Neural progenitor cell (in vitro differentiated cells): ENCODE results near the gene NLK. TPM values are rescaled to one million over a fixed set of nuclear protein-coding genes. Genes with fewer than 3 reads are reported as not detected.
"Not testable (repeated sequence)": the region's sequence is repeated elsewhere in the genome, so short reads cannot be mapped to it uniquely, and the experiment has no call there.

Experiments
- DNase-seq: peaks from one replicate; pipeline ENCODE4 v3.0.0-alpha.2; 2016; ENCODE audit warnings: low spot score
- H2AFZ ChIP-seq: fragments of 200-600 bp; sonication (generic); replicated peaks from 2 replicates; pipeline ENCODE4 v1.6.1; 2016; ENCODE audit warnings: antibody characterized with exemption
- H3F3A ChIP-seq: fragments of 200-600 bp; sonication (generic); 2 replicates; pipeline ENCODE4 v1.6.1; 2016; ENCODE audit warnings: antibody characterized with exemption, low read depth
- H3K27ac ChIP-seq: fragments of 200-600 bp; sonication (generic); 2 replicates; pipeline ENCODE4 v1.5.1; 2016; ENCODE audit warnings: mild to moderate bottlenecking
- H3K27me3 ChIP-seq: fragments of 200-600 bp; sonication (generic); 2 replicates; pipeline ENCODE4 v1.6.1; 2016; ENCODE audit warnings: mild to moderate bottlenecking, moderate library complexity
- H3K36me3 ChIP-seq: fragments of 200-600 bp; sonication (generic); 2 replicates; pipeline ENCODE4 v1.5.1; 2016
- H3K4me1 ChIP-seq: fragments of 200-600 bp; sonication (generic); 2 replicates; pipeline ENCODE4 v1.6.1; 2016; ENCODE audit warnings: mixed run types
- H3K4me2 ChIP-seq: fragments of 200-600 bp; sonication (generic); 2 replicates; pipeline ENCODE4 v1.6.1; 2016
- H3K4me3 ChIP-seq: fragments of 200-600 bp; sonication (generic); 2 replicates; pipeline ENCODE4 v1.5.1; 2016
- H3K79me2 ChIP-seq: fragments of 200-600 bp; sonication (generic); 2 replicates; pipeline ENCODE4 v1.6.1; 2016; ENCODE audit warnings: low read depth
- H3K9ac ChIP-seq: fragments of 200-600 bp; sonication (generic); 2 replicates; pipeline ENCODE4 v1.6.1; 2016
- H3K9me3 ChIP-seq: fragments of 200-600 bp; sonication (generic); 2 replicates; pipeline ENCODE4 v1.5.1; 2016; ENCODE audit warnings: low read depth
- H4K20me1 ChIP-seq: fragments of 200-600 bp; sonication (generic); 2 replicates; pipeline ENCODE4 v1.6.1; 2016; ENCODE audit warnings: low read depth
- H3K27ac Mint-ChIP-seq: 3 replicates; pipeline ENCODE4 v1.8.0; 2021; ENCODE audit warnings: mixed read lengths
- H3K27me3 Mint-ChIP-seq: 2 replicates; pipeline ENCODE4 v1.8.0; 2022; ENCODE audit warnings: low read depth, mild to moderate bottlenecking, inconsistent platforms, moderate library complexity, mixed read lengths; ENCODE audit not compliant: insufficient read depth
- H3K36me3 Mint-ChIP-seq: 3 replicates; pipeline ENCODE4 v1.8.0; 2021; ENCODE audit warnings: mixed read lengths
- H3K4me1 Mint-ChIP-seq: 3 replicates; pipeline ENCODE4 v1.8.0; 2021; ENCODE audit warnings: mixed read lengths
- H3K4me3 Mint-ChIP-seq: 3 replicates; pipeline ENCODE4 v1.8.0; 2021; ENCODE audit warnings: mild to moderate bottlenecking, moderate library complexity, mixed read lengths
- H3K9me3 Mint-ChIP-seq: 3 replicates; pipeline ENCODE4 v1.8.0; 2020; ENCODE audit warnings: mixed read lengths
- CTCF ChIP-seq: fragments of 200-600 bp; sonication (generic); IDR thresholded peaks from 2 replicates; pipeline ENCODE4 v1.5.1; 2017; ENCODE audit warnings: antibody characterized with exemption, mild to moderate bottlenecking
- EZH2 ChIP-seq: fragments of 200-600 bp; sonication (generic); IDR thresholded peaks from 2 replicates; pipeline ENCODE4 v1.6.1; 2017; ENCODE audit warnings: antibody characterized with exemption, mild to moderate bottlenecking, moderate library complexity
- EZH2phosphoT487 ChIP-seq: fragments of 200-600 bp; sonication (generic); IDR thresholded peaks from 2 replicates; pipeline ENCODE4 v1.6.1; 2017; ENCODE audit warnings: antibody characterized with exemption
- total RNA-seq: library from RNA; depleted of rRNA; stranded (reverse); fragments of >200 nt; gene quantifications from 2 replicates; pipeline ENCODE4 v1.2.3, GENCODE V29; 2015; ENCODE audit warnings: low replicate concordance

The NLK gene
- total RNA-seq, 1 donor from 2014 or later: 61.7 TPM

- Mint-ChIP-seq H3K27me3 (peaks cover 8% of the 10 kb centered on the region), H3K4me1 (peaks cover 3% of the 10 kb centered on the region), H3K27ac (no peak overlapping the region), H3K36me3 (no peaks in the 10 kb centered on the region), H3K4me3 (no peak overlapping the region), H3K9me3 (peaks cover 3% of the 10 kb centered on the region)
- H3K79me2 ChIP-seq: no peaks in the 10 kb centered on the region
- H3K4me3 ChIP-seq: no peak overlapping the region
- H3K9me3 ChIP-seq: no peaks in the 10 kb centered on the region
- H4K20me1 ChIP-seq: no peaks in the 10 kb centered on the region
- H3K4me2 ChIP-seq: no peak overlapping the region
- no peak for DNase-seq
- no peak overlapping the region for H3K9ac ChIP-seq
- no peaks in the 10 kb centered on the region for H3F3A ChIP-seq
- H3K4me1 ChIP-seq: no peaks in the 10 kb centered on the region
- no peaks in the 10 kb centered on the region for H3K36me3 ChIP-seq
- TF ChIP-seq CTCF: no peak
- no peak for TF ChIP-seq EZH2phosphoT487
- TF ChIP-seq EZH2: no peak
- no peaks in the 10 kb centered on the region for H3K27me3 ChIP-seq
- H2AFZ ChIP-seq: no peak overlapping the region
- H3K27ac ChIP-seq: no peak overlapping the region
Observed at GRCh38 chr17:28031174-28031573, 11.3 kb upstream of the NLK start.

GRCh38 chr17:28033972-28034714 is 8.3 kb upstream of the NLK start:
- no peak for TF ChIP-seq CTCF
- TF ChIP-seq EZH2phosphoT487: no peak
- no peak for TF ChIP-seq EZH2
- no peak overlapping the region for H3K9ac ChIP-seq
- Mint-ChIP-seq H3K4me3 (no peak overlapping the region), H3K4me1 (peaks cover 3% of the 10 kb centered on the region), H3K27ac (no peak overlapping the region), H3K27me3 (peaks cover 9% of the 10 kb centered on the region), H3K36me3 (no peaks in the 10 kb centered on the region), H3K9me3 (peaks cover 3% of the 10 kb centered on the region)
- no peak for DNase-seq
- H3K4me2 ChIP-seq: no peak overlapping the region
- H2AFZ ChIP-seq: no peak overlapping the region
- H3K4me1 ChIP-seq: no peaks in the 10 kb centered on the region
- H3K27ac ChIP-seq: no peak overlapping the region
- H3K9me3 ChIP-seq: no peaks in the 10 kb centered on the region
- no peak overlapping the region for H3K4me3 ChIP-seq
- H3F3A ChIP-seq: no peaks in the 10 kb centered on the region
- H3K27me3 ChIP-seq: no peaks in the 10 kb centered on the region
- H3K36me3 ChIP-seq: no peaks in the 10 kb centered on the region
- H4K20me1 ChIP-seq: no peaks in the 10 kb centered on the region
- no peaks in the 10 kb centered on the region for H3K79me2 ChIP-seq

GRCh38 chr17:28035452-28035851 is 7.0 kb upstream of the NLK start:
- not testable (repeated sequence) for H3K4me2 ChIP-seq, H3K4me3 Mint-ChIP-seq, H3K36me3 Mint-ChIP-seq, H3K9me3 Mint-ChIP-seq, H3K27ac ChIP-seq, H3F3A ChIP-seq, H3K27ac Mint-ChIP-seq, H3K4me1 ChIP-seq, H3K27me3 ChIP-seq, H3K36me3 ChIP-seq, H3K4me3 ChIP-seq, H4K20me1 ChIP-seq, H3K4me1 Mint-ChIP-seq, H3K79me2 ChIP-seq, DNase-seq, H3K9me3 ChIP-seq, H3K27me3 Mint-ChIP-seq, H3K9ac ChIP-seq, H2AFZ ChIP-seq

- not testable (repeated sequence) for H3K36me3 ChIP-seq, H3K27me3 Mint-ChIP-seq, H3K27ac ChIP-seq, H3K27ac Mint-ChIP-seq, H3K79me2 ChIP-seq, H3K4me2 ChIP-seq, H3K4me3 ChIP-seq, H3K9me3 Mint-ChIP-seq, H3K4me3 Mint-ChIP-seq, H3K4me1 ChIP-seq, H3K36me3 Mint-ChIP-seq, DNase-seq, H3F3A ChIP-seq, H3K9ac ChIP-seq, H2AFZ ChIP-seq, H4K20me1 ChIP-seq, H3K4me1 Mint-ChIP-seq, H3K9me3 ChIP-seq, H3K27me3 ChIP-seq
Observed at GRCh38 chr17:28035884-28036283, 6.6 kb upstream of the NLK start.
